ENCODE measurements around the gene OR10AG1.
A peak's percentile ranks its signal among the peaks of the same experiment; 100 is the strongest.

The OR10AG1 gene

DNA sequence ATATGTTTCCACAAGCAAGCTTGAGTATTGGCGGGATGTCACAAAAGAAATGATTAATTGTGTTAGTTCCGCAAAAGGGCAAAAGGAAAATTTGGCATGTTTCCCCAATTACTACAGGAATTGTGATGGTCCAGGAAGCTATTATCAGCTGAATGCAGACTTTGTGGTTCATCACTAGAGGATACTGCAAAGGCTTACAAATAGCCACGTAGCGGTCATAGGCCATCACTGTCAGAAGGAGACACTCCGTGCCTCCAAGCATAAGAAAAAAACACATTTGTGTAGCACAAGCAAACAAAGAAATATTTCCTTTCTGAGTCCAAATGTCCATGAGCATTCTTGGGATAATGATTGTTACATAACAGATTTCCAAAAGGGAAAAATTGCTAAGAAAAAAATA, 1.8 kb downstream of the OR10AG1 start:
- TF ChIP-seq, protein P1, sequence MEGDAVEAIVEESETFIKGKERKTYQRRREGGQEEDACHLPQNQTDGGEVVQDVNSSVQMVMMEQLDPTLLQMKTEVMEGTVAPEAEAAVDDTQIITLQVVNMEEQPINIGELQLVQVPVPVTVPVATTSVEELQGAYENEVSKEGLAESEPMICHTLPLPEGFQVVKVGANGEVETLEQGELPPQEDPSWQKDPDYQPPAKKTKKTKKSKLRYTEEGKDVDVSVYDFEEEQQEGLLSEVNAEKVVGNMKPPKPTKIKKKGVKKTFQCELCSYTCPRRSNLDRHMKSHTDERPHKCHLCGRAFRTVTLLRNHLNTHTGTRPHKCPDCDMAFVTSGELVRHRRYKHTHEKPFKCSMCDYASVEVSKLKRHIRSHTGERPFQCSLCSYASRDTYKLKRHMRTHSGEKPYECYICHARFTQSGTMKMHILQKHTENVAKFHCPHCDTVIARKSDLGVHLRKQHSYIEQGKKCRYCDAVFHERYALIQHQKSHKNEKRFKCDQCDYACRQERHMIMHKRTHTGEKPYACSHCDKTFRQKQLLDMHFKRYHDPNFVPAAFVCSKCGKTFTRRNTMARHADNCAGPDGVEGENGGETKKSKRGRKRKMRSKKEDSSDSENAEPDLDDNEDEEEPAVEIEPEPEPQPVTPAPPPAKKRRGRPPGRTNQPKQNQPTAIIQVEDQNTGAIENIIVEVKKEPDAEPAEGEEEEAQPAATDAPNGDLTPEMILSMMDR (IDR thresholded peaks at IDR 0.05; ENCODE audit: insufficient read depth, low read length, poor library complexity, severe bottlenecking): no peak
- no peak overlapping the region for H3K4me3 ChIP-seq (replicated peaks; ENCODE audit: low read depth, low read length)
- DNase-seq (ENCODE audit: extremely low read depth, insufficient read length): no peak
- no peaks in the 10 kb centered on the region for H3K36me3 ChIP-seq (ENCODE audit: control insufficient read depth, insufficient read depth, low read length)
- H3K27me3 ChIP-seq (replicated peaks; ENCODE audit: control insufficient read depth, insufficient read depth, low read length): no peaks in the 10 kb centered on the region

DNA sequence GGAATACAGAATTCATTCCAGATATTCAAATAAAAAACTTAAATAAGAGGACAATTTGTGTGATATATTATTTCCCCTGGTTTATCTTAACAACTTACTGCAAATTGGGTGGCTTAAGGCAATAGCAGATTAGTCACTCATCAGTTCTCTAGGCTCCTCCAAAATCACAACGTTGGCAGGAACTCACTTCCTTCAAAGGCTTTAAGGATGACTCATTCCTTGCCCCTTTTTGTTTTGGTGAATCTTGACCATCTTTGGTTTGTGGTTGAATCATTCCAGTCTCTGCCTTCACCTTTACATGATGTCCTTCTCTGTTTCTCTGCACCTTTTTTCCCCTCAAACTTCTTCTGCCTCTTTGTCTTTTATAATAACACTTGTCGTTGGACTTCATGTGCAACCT, 3.4 kb downstream of the OR10AG1 start:
- no peak overlapping the region for H3K4me3 ChIP-seq (replicated peaks; ENCODE audit: low read depth, low read length)
- TF ChIP-seq, protein P1 (IDR thresholded peaks at IDR 0.05; ENCODE audit: insufficient read depth, low read length, poor library complexity, severe bottlenecking): no peak
- no peaks in the 10 kb centered on the region for H3K36me3 ChIP-seq (ENCODE audit: control insufficient read depth, insufficient read depth, low read length)
- no peak for DNase-seq (ENCODE audit: extremely low read depth, insufficient read length)
- no peaks in the 10 kb centered on the region for H3K27me3 ChIP-seq (replicated peaks; ENCODE audit: control insufficient read depth, insufficient read depth, low read length)

DNA sequence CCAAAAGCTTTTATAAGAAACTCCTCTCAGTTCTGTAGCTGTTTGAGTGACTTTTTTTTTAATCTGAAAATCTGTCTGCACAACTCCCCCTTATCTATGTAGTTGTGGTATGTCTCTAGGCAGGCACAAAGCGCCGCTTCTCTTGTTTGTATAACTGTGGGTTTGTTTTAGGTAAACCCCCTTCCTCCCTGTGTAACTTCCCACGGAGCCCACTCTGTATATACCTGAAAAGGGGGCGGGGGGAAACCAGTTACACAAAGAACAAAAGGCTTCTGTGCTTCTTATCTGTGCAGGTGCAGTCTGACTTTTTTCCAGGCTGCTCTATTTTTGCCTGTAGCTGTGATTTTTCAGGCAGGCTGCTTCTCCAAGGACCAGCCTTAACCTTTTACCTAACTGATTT, 13.2 kb downstream of the OR10AG1 start:
- H3K27me3 ChIP-seq (replicated peaks; ENCODE audit: control insufficient read depth, insufficient read depth, low read length): no peaks in the 10 kb centered on the region
- TF ChIP-seq, protein P1 (IDR thresholded peaks at IDR 0.05; ENCODE audit: insufficient read depth, low read length, poor library complexity, severe bottlenecking): no peak
- DNase-seq (ENCODE audit: extremely low read depth, insufficient read length): no peak
- no peak overlapping the region for H3K4me3 ChIP-seq (replicated peaks; ENCODE audit: low read depth, low read length)
- no peaks in the 10 kb centered on the region for H3K36me3 ChIP-seq (ENCODE audit: control insufficient read depth, insufficient read depth, low read length)

DNA sequence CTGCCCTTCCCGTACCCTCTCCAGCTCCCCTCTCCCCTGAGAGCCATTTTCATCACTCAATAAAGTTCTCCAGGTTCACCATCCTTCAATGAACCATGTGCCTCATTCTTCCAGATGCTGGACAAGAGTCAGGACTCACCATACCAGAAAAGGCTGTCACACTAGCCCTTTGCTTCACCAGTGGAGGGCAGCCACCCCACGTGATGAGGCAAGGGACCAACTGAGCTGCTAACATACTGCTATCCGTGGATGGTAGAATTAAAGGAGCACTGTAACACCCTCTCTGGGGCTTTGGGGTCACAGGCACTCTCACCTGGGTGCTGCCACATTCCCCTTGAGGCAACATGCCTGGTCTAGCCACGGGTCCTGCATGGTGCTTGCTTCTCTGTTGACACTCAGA, 20.4 kb downstream of the OR10AG1 start:
- TF ChIP-seq, protein P1 (IDR thresholded peaks at IDR 0.05; ENCODE audit: insufficient read depth, low read length, poor library complexity, severe bottlenecking): no peak
- Histone ChIP-seq H3K27me3 (replicated peaks; ENCODE audit: control insufficient read depth, insufficient read depth, low read length) (no peaks in the 10 kb centered on the region), H3K36me3 (ENCODE audit: control insufficient read depth, insufficient read depth, low read length) (no peaks in the 10 kb centered on the region), H3K4me3 (replicated peaks; ENCODE audit: low read depth, low read length) (no peak overlapping the region)
- no peak for DNase-seq (ENCODE audit: extremely low read depth, insufficient read length)

DNA sequence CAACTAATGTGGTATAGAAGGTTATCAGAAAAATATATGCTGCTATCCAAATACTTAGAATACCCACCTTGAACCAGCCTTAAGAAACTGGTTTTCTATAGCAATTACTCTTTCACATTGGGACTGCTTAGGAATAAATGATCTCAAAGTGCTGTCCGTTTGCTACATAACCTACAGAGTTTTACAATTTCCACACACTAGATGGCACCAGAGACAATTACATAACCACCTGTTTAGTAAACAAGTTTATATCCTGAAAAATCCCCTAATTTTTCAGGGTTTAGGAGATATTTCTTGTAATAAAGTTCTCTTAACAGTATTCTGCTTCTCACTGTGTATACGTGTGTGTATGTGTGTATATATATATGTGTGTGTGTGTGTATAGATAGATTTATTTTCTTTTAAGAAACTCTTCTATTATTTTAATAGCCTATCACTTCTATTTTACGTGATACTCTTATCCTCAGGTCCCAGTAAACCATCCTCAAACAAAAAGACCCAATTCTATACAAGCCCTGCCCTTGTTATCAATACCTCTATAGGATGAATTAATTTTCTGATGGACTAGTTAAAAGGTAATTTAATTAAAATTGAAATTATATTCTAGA, 26.9 kb downstream of the OR10AG1 start:
- no peak overlapping the region for H3K4me3 ChIP-seq (replicated peaks; ENCODE audit: low read depth, low read length)
- DNase-seq (ENCODE audit: extremely low read depth, insufficient read length): no peak
- H3K27me3 ChIP-seq (replicated peaks; ENCODE audit: control insufficient read depth, insufficient read depth, low read length): no peaks in the 10 kb centered on the region
- no peaks in the 10 kb centered on the region for H3K36me3 ChIP-seq (ENCODE audit: control insufficient read depth, insufficient read depth, low read length)
- TF ChIP-seq, protein P1 (IDR thresholded peaks at IDR 0.05; ENCODE audit: insufficient read depth, low read length, poor library complexity, severe bottlenecking): peak; percentile 51

DNA sequence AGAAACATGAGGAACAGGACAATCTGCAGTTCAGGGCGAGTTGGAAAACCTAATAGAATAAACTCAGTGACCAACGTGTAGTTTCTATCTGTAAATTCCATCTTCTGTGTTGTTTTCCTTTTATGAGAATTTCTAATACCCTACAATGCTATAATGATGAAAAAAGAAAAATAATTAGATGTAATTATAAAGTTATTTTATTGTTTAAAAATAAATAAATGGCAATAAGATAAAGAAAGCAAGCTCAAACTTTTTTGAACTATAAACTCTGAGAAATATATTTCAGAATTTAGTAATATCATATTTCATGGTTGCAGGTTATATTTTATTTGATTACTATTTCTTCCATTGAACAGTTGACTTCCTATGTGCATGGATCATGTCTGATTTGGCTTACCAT, 33.4 kb downstream of the OR10AG1 start, which contains the start of gene OR5I1:
TSS of gene OR5I1 (minus strand) at position 101 of the 400 bp plus-strand sequence. CDS start at position 101, 0 bp downstream.
- Histone ChIP-seq H3K36me3 (ENCODE audit: control insufficient read depth, insufficient read depth, low read length) (no peaks in the 10 kb centered on the region), H3K27me3 (replicated peaks; ENCODE audit: control insufficient read depth, insufficient read depth, low read length) (no peaks in the 10 kb centered on the region), H3K4me3 (replicated peaks; ENCODE audit: low read depth, low read length) (no peak within 1 kb of the TSS)
- TF ChIP-seq, protein P1 (IDR thresholded peaks at IDR 0.05; ENCODE audit: insufficient read depth, low read length, poor library complexity, severe bottlenecking): no peak
- DNase-seq (ENCODE audit: extremely low read depth, insufficient read length): no peak
